Inflammatory macrophage (primary cell): ENCODE measurements around the gene C11orf97.
"Not testable (repeated sequence)": the region's sequence is repeated elsewhere in the genome, so short reads cannot be mapped to it uniquely, and the experiment has no call there.

Experiments
- DNase-seq, 2 donors: peaks; one replicate each; pipeline ENCODE4 v3.0.0-alpha.2; 2020 to 2022

C11orf97 gene

GRCh38 chr11:94525546-94526324, 13.5 kb downstream of the C11orf97 start:
- DNase-seq, result peak; percentile 69 to 72

DNA sequence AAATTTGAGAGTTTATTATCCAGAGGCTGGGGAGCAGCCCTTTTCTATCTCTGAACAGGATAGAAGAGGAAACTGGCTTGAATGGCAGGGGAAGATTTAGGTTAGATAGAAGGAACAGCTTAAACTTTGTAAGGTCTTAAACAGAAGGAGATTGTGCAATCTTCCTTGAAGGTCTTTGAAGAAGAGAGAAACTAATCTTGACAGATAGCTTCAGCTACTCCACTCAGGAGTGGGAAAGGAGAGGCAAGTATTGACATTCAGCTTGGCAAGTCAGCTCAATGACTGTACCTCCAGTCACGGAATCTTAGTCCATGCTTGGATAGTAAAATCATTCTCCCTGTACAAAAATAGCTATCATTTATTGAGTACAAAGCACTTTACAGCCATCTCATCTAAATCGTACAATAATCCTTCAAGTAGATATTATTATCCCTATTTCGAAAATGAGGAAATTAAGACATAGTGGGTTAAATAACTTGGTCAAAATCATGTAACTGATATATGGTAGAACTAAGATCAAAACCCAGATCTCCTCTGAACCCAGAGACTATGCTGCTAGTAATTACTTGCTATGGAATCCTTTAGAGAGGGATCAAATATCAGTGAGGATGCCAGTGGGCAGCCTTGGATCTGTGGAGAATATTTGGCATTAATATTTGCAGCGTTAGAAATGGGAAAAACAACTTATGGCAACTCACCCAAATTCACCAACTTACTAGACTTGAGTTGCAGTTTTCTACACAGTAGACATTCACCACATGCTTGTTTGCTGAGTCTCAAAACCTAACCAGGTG, 14.6 kb downstream of the C11orf97 start:
- DNase-seq, result peak in 1 of 2 donors; percentile 28

DNA sequence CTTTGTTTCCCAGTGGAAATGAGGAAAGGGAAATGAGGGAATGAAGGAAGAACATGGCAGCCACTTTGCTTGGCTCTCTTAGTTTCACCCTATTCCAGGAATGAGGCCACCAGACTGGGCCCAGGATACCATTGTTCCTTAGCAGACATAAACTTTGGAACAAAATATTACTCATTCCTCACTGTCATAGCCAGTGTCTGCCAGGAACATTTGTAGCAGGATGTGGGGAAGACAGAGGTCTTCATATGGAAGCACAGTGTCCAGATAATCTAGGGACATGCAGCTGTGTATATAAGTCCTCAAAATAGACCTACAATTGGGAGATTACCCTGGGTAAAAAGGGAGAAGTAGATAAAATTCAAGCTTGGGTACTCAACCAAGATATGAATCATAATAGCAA, 16.3 kb downstream of the C11orf97 start:
- DNase-seq, result no peak

DNA sequence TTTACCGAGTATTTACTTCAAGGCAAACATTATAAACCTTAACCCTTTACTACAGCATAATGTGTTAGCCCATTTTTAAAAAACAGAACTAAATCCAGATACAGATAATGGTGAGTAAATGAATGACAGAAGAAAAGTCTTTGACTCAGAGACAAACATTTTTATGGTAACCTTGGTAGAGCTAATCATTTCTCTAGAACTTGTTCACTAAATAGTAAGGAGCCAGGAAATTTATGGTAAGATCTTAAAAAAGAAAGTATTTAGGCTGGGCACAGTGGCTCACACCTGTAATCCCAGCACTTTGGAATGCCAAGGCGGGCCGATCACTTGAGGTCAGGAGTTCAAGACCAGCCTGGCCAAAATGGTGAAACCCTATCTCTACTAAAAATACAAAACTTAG, 19.9 kb downstream of the C11orf97 start:
- DNase-seq, result no peak

- no peak for DNase-seq
These were observed 20.9 kb downstream of the C11orf97 start for GRCh38 chr11:94533206-94533605.

GRCh38 chr11:94533696-94534630, 21.7 kb downstream of the C11orf97 start:
- peak; percentile 66 to 69 for DNase-seq

DNA sequence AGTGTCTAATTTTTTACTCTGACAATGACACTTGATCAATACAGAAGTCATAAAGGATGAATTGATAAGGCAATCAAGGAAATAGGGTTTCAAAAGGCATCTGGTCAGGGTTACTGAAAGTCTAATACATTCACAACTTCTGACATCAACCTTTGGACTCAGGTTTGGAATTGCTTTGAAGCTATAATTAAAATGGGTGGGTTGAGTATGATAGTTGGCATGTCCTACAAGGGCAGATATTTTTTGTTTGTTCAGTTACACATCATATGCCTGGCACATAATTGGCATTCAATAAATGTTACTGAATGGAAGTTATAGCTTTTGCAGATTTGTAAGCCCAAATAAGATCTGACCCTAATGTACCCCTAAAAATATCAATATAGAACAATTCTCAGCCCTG, 24.1 kb downstream of the C11orf97 start:
- no peak for DNase-seq

GRCh38 chr11:94537031-94537600, 24.9 kb downstream of the C11orf97 start:
- DNase-seq, result peak; percentile 24 to 28

GRCh38 chr11:94539420-94539819, 27.2 kb downstream of the C11orf97 start:
- no peak for DNase-seq

- peak; percentile 81 to 86 for DNase-seq
These were observed 31.7 kb downstream of the C11orf97 start, which contains the start of gene FUT4 for GRCh38 chr11:94543695-94544645. TSS of gene FUT4 (plus strand) at chr11:94543921. CDS start at chr11:94544134, 213 bp downstream.

- DNase-seq, result peak in 1 of 2 donors; percentile 33
These were observed 32.5 kb downstream of the C11orf97 start for GRCh38 chr11:94544646-94545263.

- peak in 1 of 2 donors; percentile 26 for DNase-seq
These were observed 33.3 kb downstream of the C11orf97 start for GRCh38 chr11:94545264-94546161.

- DNase-seq, result no peak
These were observed 33.9 kb downstream of the C11orf97 start for GRCh38 chr11:94546162-94546470.

DNA sequence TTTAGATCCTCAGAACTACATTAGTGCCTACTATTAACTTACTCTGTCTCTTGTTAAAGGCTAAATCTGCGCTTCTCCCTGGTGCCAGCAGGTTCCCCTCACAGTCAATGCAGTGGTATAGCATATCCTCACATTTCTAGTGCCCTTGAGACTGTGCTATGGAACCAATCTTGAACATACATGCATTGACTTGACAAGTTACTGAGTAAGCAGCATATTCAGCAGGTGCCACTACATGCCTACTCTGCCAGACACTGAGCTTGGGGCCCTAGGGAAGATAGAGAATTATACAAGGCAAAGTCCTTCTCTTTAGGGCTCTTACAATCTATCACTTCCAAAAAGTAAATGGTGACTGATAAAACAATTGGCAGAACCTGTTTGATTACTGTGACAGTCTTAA, 34.6 kb downstream of the C11orf97 start:
- DNase-seq, result no peak

DNA sequence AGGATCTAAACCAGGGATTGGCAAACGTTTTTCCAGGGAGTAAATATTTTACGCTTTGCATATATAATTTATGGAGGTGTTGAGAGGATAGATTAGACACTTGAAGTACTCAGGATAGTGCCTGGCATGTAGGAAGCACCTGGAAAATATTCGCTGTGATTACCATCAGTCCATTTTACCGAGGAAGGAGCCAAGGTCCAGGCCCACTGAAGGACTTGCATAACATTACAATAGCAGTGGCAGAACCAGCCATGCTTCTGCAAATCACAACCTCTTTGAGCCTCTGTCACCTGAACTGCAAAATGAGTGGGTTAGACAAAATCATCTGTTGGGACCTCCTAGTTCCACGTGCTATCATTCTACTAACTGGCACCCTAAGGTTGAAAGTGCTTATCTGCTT, 36.9 kb downstream of the C11orf97 start:
- DNase-seq, result peak in 1 of 2 donors; percentile 19

- DNase-seq, result peak; percentile 40 to 43
These were observed 38.3 kb downstream of the C11orf97 start for GRCh38 chr11:94550513-94550912.

DNA sequence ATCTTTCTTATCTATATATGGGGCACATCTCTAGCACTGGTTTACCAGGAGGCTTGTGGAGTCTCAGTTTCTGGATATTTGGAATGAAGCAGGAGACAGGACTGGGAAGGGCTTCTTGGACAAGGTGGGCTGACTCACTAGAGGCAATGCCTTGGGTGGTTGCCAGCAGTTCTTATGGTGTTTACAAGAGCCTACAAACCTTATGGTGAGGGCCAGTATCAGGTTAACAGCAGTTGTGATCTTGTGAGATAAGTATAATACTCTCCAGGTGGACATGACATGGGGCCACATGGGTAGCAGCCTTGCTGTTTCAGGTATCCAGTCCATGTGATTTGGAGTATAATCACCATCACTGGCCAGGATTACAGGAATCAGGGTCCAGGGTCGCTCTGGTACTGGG, 41.7 kb downstream of the C11orf97 start:
- DNase-seq, result no peak

GRCh38 chr11:94555752-94556329, 43.6 kb downstream of the C11orf97 start:
- DNase-seq, result not testable (repeated sequence)

- no peak for DNase-seq
These were observed 45.2 kb downstream of the C11orf97 start for GRCh38 chr11:94557421-94557820.
